ENCODE measurements around the gene VPS41.
"Not testable (repeated sequence)": the region's sequence is repeated elsewhere in the genome, so short reads cannot be mapped to it uniquely, and the experiment has no call there.

Gene VPS41

GRCh38 chr7:38908759-38909335 is at the start of gene VPS41:
Gene VPS41, minus strand, starts transcription at chr7:38909191. Its CDS starts 17 bp downstream, at chr7:38909174.
- H3K36me3 Mint-ChIP-seq (ENCODE audit: low read depth), result peaks cover 5% of the 10 kb centered on the region

GRCh38 chr7:38955892-38956291 is 46.9 kb upstream of the VPS41 start:
- Mint-ChIP-seq H3K4me1 (peaks cover 7% of the 10 kb centered on the region), H3K4me3 (no peak overlapping the region), H3K9me3 (no peaks in the 10 kb centered on the region), H3K36me3 (ENCODE audit: low read depth) (no peaks in the 10 kb centered on the region), H3K27ac (no peak overlapping the region), H3K27me3 (ENCODE audit: low read depth, poor library complexity) (peaks cover 16% of the 10 kb centered on the region)
- no peak for DNase-seq
- TF ChIP-seq CTCF (IDR thresholded peaks at IDR 0.05), result no peak

More at GRCh38 chr7:38908759-38909335, at the start of gene VPS41:
- Mint-ChIP-seq H3K9me3 (no peaks in the 10 kb centered on the region), H3K4me3 (peak within 1 kb of the TSS; percentile 99), H3K27me3 (ENCODE audit: low read depth, poor library complexity) (peaks cover 4% of the 10 kb centered on the region), H3K4me1 (peaks cover 24% of the 10 kb centered on the region), H3K27ac (no peak within 1 kb of the TSS)
- TF ChIP-seq CTCF (IDR thresholded peaks at IDR 0.05), result no peak
- DNase-seq, result peak; percentile 55

GRCh38 chr7:38953971-38954370 is 45.0 kb upstream of the VPS41 start:
- peaks cover 14% of the 10 kb centered on the region for H3K27me3 Mint-ChIP-seq (ENCODE audit: low read depth, poor library complexity)

DNA sequence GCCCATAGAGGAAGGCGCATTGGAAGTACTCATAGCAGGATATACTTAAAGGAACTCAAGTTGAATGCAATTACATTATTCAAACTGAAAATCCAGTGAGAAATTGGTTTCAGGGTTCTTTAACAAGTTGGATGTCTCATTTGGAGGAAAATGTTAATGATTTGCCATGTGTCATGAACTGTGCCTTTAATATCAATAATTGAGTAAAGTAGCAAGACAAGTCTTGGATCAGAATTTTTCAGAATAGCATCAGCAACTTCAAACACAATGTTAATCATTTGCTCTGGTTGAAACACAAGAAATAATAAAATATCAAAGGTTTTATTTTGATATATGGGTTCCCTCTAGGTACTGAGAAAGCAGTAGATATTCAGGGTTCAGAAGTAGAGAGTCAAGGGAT is 44.2 kb upstream of the VPS41 start:
- H3K4me1 Mint-ChIP-seq, result peaks cover 7% of the 10 kb centered on the region
- no peak for TF ChIP-seq CTCF (IDR thresholded peaks at IDR 0.05)
- H3K27ac Mint-ChIP-seq, result no peak overlapping the region
- no peaks in the 10 kb centered on the region for H3K9me3 Mint-ChIP-seq
- H3K4me3 Mint-ChIP-seq, result no peak overlapping the region
- DNase-seq, result no peak
- H3K27me3 Mint-ChIP-seq (ENCODE audit: low read depth, poor library complexity), result peaks cover 11% of the 10 kb centered on the region
- H3K36me3 Mint-ChIP-seq (ENCODE audit: low read depth), result no peaks in the 10 kb centered on the region

More at GRCh38 chr7:38953971-38954370, 45.0 kb upstream of the VPS41 start:
- DNase-seq, result no peak
- H3K4me1 Mint-ChIP-seq, result peaks cover 7% of the 10 kb centered on the region
- H3K9me3 Mint-ChIP-seq, result no peaks in the 10 kb centered on the region
- no peak overlapping the region for H3K27ac Mint-ChIP-seq
- H3K36me3 Mint-ChIP-seq (ENCODE audit: low read depth), result no peaks in the 10 kb centered on the region
- H3K4me3 Mint-ChIP-seq, result no peak overlapping the region
- TF ChIP-seq CTCF (IDR thresholded peaks at IDR 0.05), result no peak

DNA sequence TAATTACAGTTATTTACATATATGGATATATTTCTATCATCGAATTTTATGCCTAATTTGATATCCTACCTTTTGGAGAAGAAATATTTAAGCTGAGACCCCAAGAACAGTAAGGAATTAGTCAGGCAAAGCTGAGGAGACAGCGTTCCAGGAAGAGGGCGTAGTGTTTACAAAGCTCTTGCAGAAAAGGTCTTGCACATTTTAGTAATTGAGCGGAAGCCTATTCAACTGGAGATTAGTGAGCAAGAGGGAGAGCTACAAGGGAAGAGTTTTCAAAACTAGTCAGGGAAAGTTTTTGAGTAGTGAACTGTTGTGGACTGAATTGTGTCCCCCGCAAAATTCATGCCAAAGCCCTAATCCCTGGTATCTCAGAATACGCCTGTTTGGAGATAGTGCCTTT is 42.2 kb upstream of the VPS41 start:
- Mint-ChIP-seq H3K4me3 (no peak overlapping the region), H3K36me3 (ENCODE audit: low read depth) (peaks cover 4% of the 10 kb centered on the region), H3K27ac (peak overlapping the region; percentile 31), H3K9me3 (peaks cover 14% of the 10 kb centered on the region), H3K4me1 (no peaks in the 10 kb centered on the region), H3K27me3 (ENCODE audit: low read depth, poor library complexity) (peaks cover 4% of the 10 kb centered on the region)
- no peak for TF ChIP-seq CTCF (IDR thresholded peaks at IDR 0.05)
- no peak for DNase-seq

DNA sequence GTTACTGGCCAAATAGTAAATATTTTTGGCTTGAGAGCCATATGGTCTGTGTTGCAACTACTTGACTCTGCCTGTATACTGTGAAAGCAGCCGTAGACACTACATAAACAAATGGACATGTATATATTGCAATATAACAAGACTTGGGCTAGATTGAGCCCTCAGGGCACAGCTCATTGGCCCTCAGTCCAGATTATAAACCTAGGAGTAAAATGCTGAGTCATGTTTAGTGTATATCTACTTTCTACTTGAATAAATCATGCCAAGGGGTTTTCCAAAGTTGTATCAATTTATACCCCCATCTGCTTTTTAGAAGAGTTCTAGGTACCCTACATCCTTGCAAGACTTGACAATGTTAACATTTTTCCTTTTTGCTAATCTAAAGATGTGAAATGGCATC is 41.3 kb upstream of the VPS41 start:
- Mint-ChIP-seq H3K27ac (no peak overlapping the region), H3K36me3 (ENCODE audit: low read depth) (peaks cover 4% of the 10 kb centered on the region), H3K4me3 (no peak overlapping the region), H3K4me1 (no peaks in the 10 kb centered on the region), H3K9me3 (peaks cover 14% of the 10 kb centered on the region), H3K27me3 (ENCODE audit: low read depth, poor library complexity) (peaks cover 4% of the 10 kb centered on the region)
- no peak for DNase-seq
- TF ChIP-seq CTCF (IDR thresholded peaks at IDR 0.05), result no peak

DNA sequence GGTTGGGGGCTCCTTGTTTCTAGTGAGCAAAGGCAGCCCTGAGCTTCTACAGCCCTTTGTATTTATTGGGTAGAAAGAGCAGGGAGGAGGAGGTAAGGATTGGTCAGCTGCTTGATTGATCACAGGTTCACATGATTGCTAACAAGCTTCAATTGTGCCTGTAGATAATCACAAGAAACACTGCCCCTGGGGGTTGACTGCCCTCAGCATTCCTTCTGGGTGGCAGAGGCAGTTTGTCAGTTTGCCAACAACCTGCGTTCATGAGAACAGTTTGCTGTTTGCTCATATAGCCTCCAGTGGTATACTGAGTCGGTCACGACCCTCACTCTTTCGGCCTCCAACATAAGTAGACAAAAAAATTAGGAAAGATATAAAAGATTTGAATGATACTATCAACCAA is 38.5 kb upstream of the VPS41 start:
- not testable (repeated sequence) for H3K4me1 Mint-ChIP-seq; H3K27me3 Mint-ChIP-seq (ENCODE audit: low read depth, poor library complexity); H3K27ac Mint-ChIP-seq; DNase-seq; H3K36me3 Mint-ChIP-seq (ENCODE audit: low read depth); H3K4me3 Mint-ChIP-seq
- peaks cover 14% of the 10 kb centered on the region for H3K9me3 Mint-ChIP-seq

Data from nephron progenitor cell (in vitro differentiated cells).